K562 (cell line): Measurements from ENCODE around the gene MXD3. TPM values are rescaled to one million over a fixed set of nuclear protein-coding genes. Genes with fewer than 3 reads are reported as not detected.

Experiments
- CCAR2 ChIP-seq: fragments of 200-400 bp; formaldehyde crosslinking; IDR thresholded peaks from 2 replicates; pipeline ENCODE4 v1.6.1; 2017; ENCODE audit warnings: mild to moderate bottlenecking, low read depth, low read length
- CHCHD3 ChIP-seq: fragments of 250-450 bp; sonication (Bioruptor Pico); IDR thresholded peaks from 2 replicates; pipeline ENCODE4 v2.1.2; 2022; ENCODE audit warnings: mild to moderate bottlenecking
- COPS2 ChIP-seq: fragments of 450-650 bp; conservative IDR thresholded peaks from 2 replicates; pipeline ENCODE4 v1.6.1; 2016; ENCODE audit warnings: mild to moderate bottlenecking, moderate library complexity
- MECOM ChIP-seq: fragments of 250-450 bp; sonication (Bioruptor Pico); IDR thresholded peaks from 2 replicates; pipeline ENCODE4 v1.8.0; 2022; ENCODE audit warnings: inconsistent platforms
- NR4A1 ChIP-seq, 2 experiments: fragments of 250-450 bp in 1 of 2; fragments of 450-650 bp in 1 of 2; sonication (Bioruptor Pico) in 1 of 2; IDR thresholded peaks; 2 replicates each; pipeline versions ENCODE4 v1.4.0 to v1.6.1; 2016 to 2020; ENCODE audit warnings: mild to moderate bottlenecking in 2 of 2, missing compliant biosample characterization in 1 of 2, missing genetic modification characterization in 1 of 2, moderate library complexity in 1 of 2
- RAD21 ChIP-seq, 2 experiments: fragments of 250-450 bp in 1 of 2; fragments of 450-650 bp in 1 of 2; sonication (Bioruptor Pico) in 1 of 2; formaldehyde crosslinking in 1 of 2; IDR thresholded peaks in 1 of 2; conservative IDR thresholded peaks in 1 of 2; 2 replicates each; pipeline versions ENCODE4 v1.4.0 to v1.8.0; 2020 to 2022; ENCODE audit warnings: mild to moderate bottlenecking in 2 of 2, moderate library complexity in 1 of 2
- RFX7 ChIP-seq: fragments of 250-450 bp; sonication (Bioruptor Pico); IDR thresholded peaks from 2 replicates; pipeline ENCODE4 v1.5.1; 2021; ENCODE audit warnings: mild to moderate bottlenecking
- STAT5B ChIP-seq: fragments of 250-450 bp; sonication (Bioruptor Pico); IDR thresholded peaks from 2 replicates; pipeline ENCODE4 v1.8.0; 2021; ENCODE audit warnings: mild to moderate bottlenecking, inconsistent platforms
- ZNF121 ChIP-seq: sonication (generic); formaldehyde crosslinking; conservative IDR thresholded peaks from 2 replicates; pipeline ENCODE4 v1.8.0; 2022; ENCODE audit warnings: missing genetic modification reagents
- ZNF224 ChIP-seq: sonication (generic); formaldehyde crosslinking; IDR thresholded peaks from 2 replicates; pipeline ENCODE4 v1.8.0; 2022; ENCODE audit warnings: mild to moderate bottlenecking, missing genetic modification reagents
- ZNF551 ChIP-seq: fragments of 250-450 bp; sonication (Bioruptor Pico); IDR thresholded peaks from 2 replicates; pipeline ENCODE4 v1.5.0; 2021; ENCODE audit warnings: mild to moderate bottlenecking, moderate library complexity
- polyA plus RNA-seq, 8 experiments: library from polyadenylated mRNA; depleted of rRNA in 4 of 8; stranded (reverse) in 5 of 8; unstranded in 3 of 8; fragments of >200 nt; fragmentation: Nextera tagmentation in 2 of 8; fragmentation: Illumina TruSeq in 1 of 8; extraction: Ambion mirVana in 2 of 8; extraction: Trizol in 1 of 8; gene quantifications; 2 replicates each; pipeline versions ENCODE4 v1.2.1 to v1.2.3, GENCODE V29; 2011 to 2014; ENCODE audit warnings: inconsistent platforms in 1 of 8, missing spikeins in 1 of 8
- total RNA-seq, 7 experiments: library from RNA; depleted of rRNA in 6 of 7; stranded (reverse); fragments of >200 nt in 6 of 7; fragmentation: Illumina TruSeq in 2 of 7; extraction: Trizol in 2 of 7; gene quantifications; 2 replicates each; pipeline versions ENCODE4 v1.2.1 to v1.2.3, GENCODE V29; 2011 to 2021; ENCODE audit warnings: low replicate concordance in 1 of 7
- TF ChIP-seq, protein P1 (sequence below): fragments of 250-450 bp; sonication (Bioruptor Pico); IDR thresholded peaks from 2 replicates; pipeline ENCODE4 v1.4.0; 2020; ENCODE audit warnings: mild to moderate bottlenecking
- TF ChIP-seq, protein P2 (sequence below): sonication (generic); formaldehyde crosslinking; IDR thresholded peaks from 2 replicates; pipeline ENCODE4 v1.8.0; 2022; ENCODE audit warnings: mild to moderate bottlenecking, missing genetic modification reagents
- TF ChIP-seq, protein P3 (sequence below): sonication (generic); formaldehyde crosslinking; IDR thresholded peaks from 2 replicates; pipeline ENCODE4 v1.9.0; 2022; ENCODE audit warnings: mild to moderate bottlenecking, missing genetic modification reagents
- TF ChIP-seq, protein P4 (sequence below), 2 experiments: fragments of 450-650 bp in 1 of 2; sonication (generic) in 1 of 2; formaldehyde crosslinking in 1 of 2; IDR thresholded peaks in 1 of 2; conservative IDR thresholded peaks in 1 of 2; 2 replicates each; pipeline versions ENCODE4 v1.6.1 to v1.8.1; 2016 to 2023; ENCODE audit warnings: mild to moderate bottlenecking in 2 of 2, moderate library complexity in 2 of 2, inconsistent platforms in 1 of 2, missing genetic modification reagents in 1 of 2
- TF ChIP-seq, protein P5 (sequence below): fragments of 450-650 bp; IDR thresholded peaks from 2 replicates; pipeline ENCODE4 v1.7.1; 2018; ENCODE audit warnings: mild to moderate bottlenecking, low read depth; ENCODE audit not compliant: partially characterized antibody
- TF ChIP-seq, protein P6 (sequence below): fragments of 200-800 bp; sonication (Bioruptor generic); IDR thresholded peaks from 2 replicates; pipeline ENCODE4 v1.6.1; 2017; ENCODE audit warnings: missing genetic modification characterization, missing compliant biosample characterization

The MXD3 gene
- total and polyA plus RNA-seq, 9 of the 15 experiments (the other 6 are each of a cell fraction or from before 2014, with no cell fraction given), result 0.28 to 24.8 (median 4.5) TPM

DNA sequence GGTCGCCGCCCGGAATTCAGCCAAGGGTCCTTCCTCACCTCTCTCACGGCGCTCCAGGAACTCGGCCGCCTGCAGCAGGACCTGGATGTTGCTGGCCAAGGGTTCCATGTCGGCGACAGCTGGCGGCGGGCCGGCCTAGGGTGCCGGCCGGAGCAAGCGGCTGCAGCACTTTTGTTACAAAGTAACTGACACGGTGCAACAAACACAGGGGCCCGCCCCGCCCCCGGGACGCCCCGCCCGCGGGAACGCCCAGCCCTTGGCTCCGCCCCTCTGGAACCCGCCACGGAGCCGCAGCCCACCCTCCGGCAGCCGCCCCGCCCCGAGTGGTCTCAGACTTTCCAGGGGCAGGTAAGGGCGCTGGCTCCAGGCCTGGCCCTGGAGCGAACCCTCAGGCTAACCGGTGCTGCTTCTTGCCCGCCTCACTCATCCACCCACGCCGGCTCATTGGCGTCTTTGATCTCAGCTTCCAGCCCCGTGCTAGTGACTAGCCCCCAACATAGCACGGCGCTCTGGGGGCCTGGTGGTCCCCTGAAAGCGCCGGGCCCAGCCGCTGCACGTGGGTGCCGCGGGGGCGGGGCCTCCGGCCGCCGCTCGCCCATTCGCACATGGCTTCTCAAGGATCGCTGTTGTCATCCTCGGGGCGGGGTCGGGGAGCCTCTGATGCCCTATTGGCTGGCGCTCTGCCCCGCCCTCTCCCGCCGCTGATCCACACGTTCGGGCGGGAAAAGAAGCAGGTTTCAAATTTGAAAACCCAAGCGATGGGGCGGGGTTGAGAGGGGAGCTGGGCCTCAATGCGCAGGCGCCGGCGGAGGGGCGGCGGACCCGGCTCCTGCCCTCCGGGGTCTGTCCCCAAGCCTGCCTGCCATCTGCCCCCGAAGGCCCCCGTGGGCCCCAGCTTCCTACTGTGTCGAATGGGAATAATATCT is at the start of gene MXD3 (continued):
- TF ChIP-seq, protein P1, sequence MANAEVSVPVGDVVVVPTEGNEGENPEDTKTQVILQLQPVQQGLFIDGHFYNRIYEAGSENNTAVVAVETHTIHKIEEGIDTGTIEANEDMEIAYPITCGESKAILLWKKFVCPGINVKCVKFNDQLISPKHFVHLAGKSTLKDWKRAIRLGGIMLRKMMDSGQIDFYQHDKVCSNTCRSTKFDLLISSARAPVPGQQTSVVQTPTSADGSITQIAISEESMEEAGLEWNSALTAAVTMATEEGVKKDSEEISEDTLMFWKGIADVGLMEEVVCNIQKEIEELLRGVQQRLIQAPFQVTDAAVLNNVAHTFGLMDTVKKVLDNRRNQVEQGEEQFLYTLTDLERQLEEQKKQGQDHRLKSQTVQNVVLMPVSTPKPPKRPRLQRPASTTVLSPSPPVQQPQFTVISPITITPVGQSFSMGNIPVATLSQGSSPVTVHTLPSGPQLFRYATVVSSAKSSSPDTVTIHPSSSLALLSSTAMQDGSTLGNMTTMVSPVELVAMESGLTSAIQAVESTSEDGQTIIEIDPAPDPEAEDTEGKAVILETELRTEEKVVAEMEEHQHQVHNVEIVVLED (CRISPR knock-in tag), result peak; percentile 38; the same call in 1 of the 2 replicates
- TF ChIP-seq, protein P2, sequence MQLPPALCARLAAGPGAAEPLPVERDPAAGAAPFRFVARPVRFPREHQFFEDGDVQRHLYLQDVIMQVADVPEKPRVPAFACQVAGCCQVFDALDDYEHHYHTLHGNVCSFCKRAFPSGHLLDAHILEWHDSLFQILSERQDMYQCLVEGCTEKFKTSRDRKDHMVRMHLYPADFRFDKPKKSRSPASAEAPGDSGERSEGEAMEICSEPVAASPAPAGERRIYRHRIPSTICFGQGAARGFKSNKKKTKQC (CRISPR knock-in tag), result peak; percentile 60; the same call in 1 of the 2 replicates
- TF ChIP-seq CHCHD3 (CRISPR knock-in tag), result no peak
- TF ChIP-seq, protein P3, sequence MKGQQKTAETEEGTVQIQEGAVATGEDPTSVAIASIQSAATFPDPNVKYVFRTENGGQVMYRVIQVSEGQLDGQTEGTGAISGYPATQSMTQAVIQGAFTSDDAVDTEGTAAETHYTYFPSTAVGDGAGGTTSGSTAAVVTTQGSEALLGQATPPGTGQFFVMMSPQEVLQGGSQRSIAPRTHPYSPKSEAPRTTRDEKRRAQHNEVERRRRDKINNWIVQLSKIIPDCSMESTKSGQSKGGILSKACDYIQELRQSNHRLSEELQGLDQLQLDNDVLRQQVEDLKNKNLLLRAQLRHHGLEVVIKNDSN, result peak; percentile 91
- TF ChIP-seq ZNF224 (CRISPR knock-in tag), result 0 out of 2 replicates have a peak, but pooled peaks have one; percentile 37
- TF ChIP-seq RAD21 (CRISPR knock-in tag; conservative IDR thresholded peaks at IDR 0.05 in 1 of 2, IDR thresholded peaks at IDR 0.05 in 1 of 2), result no peak
- no peak for TF ChIP-seq NR4A1 (CRISPR knock-in tag; IDR thresholded peaks at IDR 0.05)
- no peak for TF ChIP-seq NR4A1 (tag; IDR thresholded peaks at IDR 0.05)
- TF ChIP-seq, protein P4, sequence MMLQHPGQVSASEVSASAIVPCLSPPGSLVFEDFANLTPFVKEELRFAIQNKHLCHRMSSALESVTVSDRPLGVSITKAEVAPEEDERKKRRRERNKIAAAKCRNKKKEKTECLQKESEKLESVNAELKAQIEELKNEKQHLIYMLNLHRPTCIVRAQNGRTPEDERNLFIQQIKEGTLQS (IDR thresholded peaks at IDR 0.05), result no peak; the same call in 1 of the 2 replicates
- TF ChIP-seq, protein P4 (CRISPR knock-in tag; conservative IDR thresholded peaks at IDR 0.05), result peak; percentile 90
- TF ChIP-seq, protein P5, sequence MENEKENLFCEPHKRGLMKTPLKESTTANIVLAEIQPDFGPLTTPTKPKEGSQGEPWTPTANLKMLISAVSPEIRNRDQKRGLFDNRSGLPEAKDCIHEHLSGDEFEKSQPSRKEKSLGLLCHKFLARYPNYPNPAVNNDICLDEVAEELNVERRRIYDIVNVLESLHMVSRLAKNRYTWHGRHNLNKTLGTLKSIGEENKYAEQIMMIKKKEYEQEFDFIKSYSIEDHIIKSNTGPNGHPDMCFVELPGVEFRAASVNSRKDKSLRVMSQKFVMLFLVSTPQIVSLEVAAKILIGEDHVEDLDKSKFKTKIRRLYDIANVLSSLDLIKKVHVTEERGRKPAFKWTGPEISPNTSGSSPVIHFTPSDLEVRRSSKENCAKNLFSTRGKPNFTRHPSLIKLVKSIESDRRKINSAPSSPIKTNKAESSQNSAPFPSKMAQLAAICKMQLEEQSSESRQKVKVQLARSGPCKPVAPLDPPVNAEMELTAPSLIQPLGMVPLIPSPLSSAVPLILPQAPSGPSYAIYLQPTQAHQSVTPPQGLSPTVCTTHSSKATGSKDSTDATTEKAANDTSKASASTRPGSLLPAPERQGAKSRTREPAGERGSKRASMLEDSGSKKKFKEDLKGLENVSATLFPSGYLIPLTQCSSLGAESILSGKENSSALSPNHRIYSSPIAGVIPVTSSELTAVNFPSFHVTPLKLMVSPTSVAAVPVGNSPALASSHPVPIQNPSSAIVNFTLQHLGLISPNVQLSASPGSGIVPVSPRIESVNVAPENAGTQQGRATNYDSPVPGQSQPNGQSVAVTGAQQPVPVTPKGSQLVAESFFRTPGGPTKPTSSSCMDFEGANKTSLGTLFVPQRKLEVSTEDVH, result peak; percentile 77
- TF ChIP-seq, protein P6, sequence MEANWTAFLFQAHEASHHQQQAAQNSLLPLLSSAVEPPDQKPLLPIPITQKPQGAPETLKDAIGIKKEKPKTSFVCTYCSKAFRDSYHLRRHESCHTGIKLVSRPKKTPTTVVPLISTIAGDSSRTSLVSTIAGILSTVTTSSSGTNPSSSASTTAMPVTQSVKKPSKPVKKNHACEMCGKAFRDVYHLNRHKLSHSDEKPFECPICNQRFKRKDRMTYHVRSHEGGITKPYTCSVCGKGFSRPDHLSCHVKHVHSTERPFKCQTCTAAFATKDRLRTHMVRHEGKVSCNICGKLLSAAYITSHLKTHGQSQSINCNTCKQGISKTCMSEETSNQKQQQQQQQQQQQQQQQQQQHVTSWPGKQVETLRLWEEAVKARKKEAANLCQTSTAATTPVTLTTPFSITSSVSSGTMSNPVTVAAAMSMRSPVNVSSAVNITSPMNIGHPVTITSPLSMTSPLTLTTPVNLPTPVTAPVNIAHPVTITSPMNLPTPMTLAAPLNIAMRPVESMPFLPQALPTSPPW (CRISPR knock-in tag), result peak; percentile 90
- TF ChIP-seq STAT5B (CRISPR knock-in tag), result no peak
- TF ChIP-seq MECOM, result no peak
- TF ChIP-seq RFX7, result no peak
- TF ChIP-seq ZNF551 (CRISPR knock-in tag), result no peak
- no peak for TF ChIP-seq ZNF121 (CRISPR knock-in tag)
- TF ChIP-seq COPS2, result no peak
- TF ChIP-seq CCAR2, result no peak
